Measurements from ENCODE around the gene ANKRD33B.
"Not testable (repeated sequence)": the region's sequence is repeated elsewhere in the genome, so short reads cannot be mapped to it uniquely, and the experiment has no call there.

ANKRD33B gene

GRCh38 chr5:10595293-10595671 lies 31.4 kb downstream of the ANKRD33B start:
- DNase-seq (ENCODE audit: low read depth): no peak

- no peak for DNase-seq (ENCODE audit: low read depth)
Measured at GRCh38 chr5:10595672-10596309, 31.9 kb downstream of the ANKRD33B start.

GRCh38 chr5:10596310-10596703 lies 32.4 kb downstream of the ANKRD33B start:
- DNase-seq (ENCODE audit: low read depth): no peak

GRCh38 chr5:10596886-10597451 lies 33.1 kb downstream of the ANKRD33B start:
- DNase-seq (ENCODE audit: low read depth): no peak

- DNase-seq (ENCODE audit: low read depth): no peak
Measured at GRCh38 chr5:10599113-10599512, 35.2 kb downstream of the ANKRD33B start.

- DNase-seq (ENCODE audit: low read depth): no peak
Measured at GRCh38 chr5:10599862-10600284, 36.0 kb downstream of the ANKRD33B start.

GRCh38 chr5:10600626-10601245 lies 36.9 kb downstream of the ANKRD33B start:
- no peak for DNase-seq (ENCODE audit: low read depth)

GRCh38 chr5:10601246-10602030 lies 37.6 kb downstream of the ANKRD33B start:
- DNase-seq (ENCODE audit: low read depth): no peak

- DNase-seq (ENCODE audit: low read depth): no peak
Measured at GRCh38 chr5:10602031-10602806, 38.3 kb downstream of the ANKRD33B start.

GRCh38 chr5:10604975-10605374 lies 41.1 kb downstream of the ANKRD33B start:
- no peak for DNase-seq (ENCODE audit: low read depth)

- not testable (repeated sequence) for DNase-seq (ENCODE audit: low read depth)
Measured at GRCh38 chr5:10606632-10607022, 42.8 kb downstream of the ANKRD33B start.

GRCh38 chr5:10607023-10607665 lies 43.3 kb downstream of the ANKRD33B start:
- DNase-seq (ENCODE audit: low read depth): no peak

GRCh38 chr5:10607666-10608073 lies 43.8 kb downstream of the ANKRD33B start:
- no peak for DNase-seq (ENCODE audit: low read depth)

- DNase-seq (ENCODE audit: low read depth): not testable (repeated sequence)
Measured at GRCh38 chr5:10608081-10608480, 44.2 kb downstream of the ANKRD33B start.

- no peak for DNase-seq (ENCODE audit: low read depth)
Measured at GRCh38 chr5:10610058-10610457, 46.2 kb downstream of the ANKRD33B start.

- DNase-seq (ENCODE audit: low read depth): no peak
Measured at GRCh38 chr5:10611290-10611689, 47.4 kb downstream of the ANKRD33B start.

- DNase-seq (ENCODE audit: low read depth): no peak
Measured at GRCh38 chr5:10612251-10612650, 48.4 kb downstream of the ANKRD33B start.

- no peak for DNase-seq (ENCODE audit: low read depth)
Measured at GRCh38 chr5:10615693-10616092, 51.8 kb downstream of the ANKRD33B start.

GRCh38 chr5:10617103-10617502 lies 53.2 kb downstream of the ANKRD33B start:
- DNase-seq (ENCODE audit: low read depth): no peak

GRCh38 chr5:10618311-10618710 lies 54.4 kb downstream of the ANKRD33B start:
- no peak for DNase-seq (ENCODE audit: low read depth)

GRCh38 chr5:10619649-10620048 lies 55.8 kb downstream of the ANKRD33B start:
- DNase-seq (ENCODE audit: low read depth): no peak

GRCh38 chr5:10620346-10620745 lies 56.5 kb downstream of the ANKRD33B start:
- DNase-seq (ENCODE audit: low read depth): no peak

Data from activated T-helper 9 cell treated with anti-CD3 and anti-CD28 coated beads, Interleukin-2, amount 50 U/mL, for 16 hours (primary cell).